Umbilical cord (tissue), 2 donors: Measurements from ENCODE around the gene TRAF5. TPM values are rescaled to one million over a fixed set of nuclear protein-coding genes. Genes with fewer than 3 reads are reported as not detected.
A peak's percentile ranks its signal among the peaks of the same experiment; 100 is the strongest.
"Not testable (repeated sequence)": the region's sequence is repeated elsewhere in the genome, so short reads cannot be mapped to it uniquely, and the experiment has no call there.

Experiments
- DNase-seq: peaks from one replicate; pipeline ENCODE4 v3.0.0-alpha.2; 2015; ENCODE audit warnings: low spot score
- total RNA-seq: library from RNA; depleted of rRNA; stranded (reverse); fragments of >200 nt; gene quantifications from one replicate; pipeline ENCODE4 v1.2.3, GENCODE V29; 2014; ENCODE audit warnings: low replicate concordance; ENCODE audit not compliant: insufficient read depth

The TRAF5 gene
- total RNA-seq, 1 donor from 2014 or later, result 65.0 TPM

- no peak for DNase-seq
Measured at GRCh38 chr1:211347077-211347844, 20.6 kb downstream of the TRAF5 start.

GRCh38 chr1:211348547-211348946 lies 21.9 kb downstream of the TRAF5 start:
- DNase-seq, result no peak

GRCh38 chr1:211349741-211350140 lies 23.1 kb downstream of the TRAF5 start:
- no peak for DNase-seq

GRCh38 chr1:211352055-211352454 lies 25.4 kb downstream of the TRAF5 start:
- not testable (repeated sequence) for DNase-seq

GRCh38 chr1:211352465-211352864 lies 25.8 kb downstream of the TRAF5 start:
- DNase-seq, result no peak

GRCh38 chr1:211352985-211353515 lies 26.4 kb downstream of the TRAF5 start:
- no peak for DNase-seq

- DNase-seq, result no peak
Measured at GRCh38 chr1:211353562-211354212, 27.1 kb downstream of the TRAF5 start.

- no peak for DNase-seq
Measured at GRCh38 chr1:211355873-211356272, 29.2 kb downstream of the TRAF5 start.

GRCh38 chr1:211356723-211357407 lies 30.2 kb downstream of the TRAF5 start:
- no peak for DNase-seq

- DNase-seq, result no peak
Measured at GRCh38 chr1:211358685-211359084, 32.1 kb downstream of the TRAF5 start.

- no peak for DNase-seq
Measured at GRCh38 chr1:211359876-211360275, 33.2 kb downstream of the TRAF5 start.

- DNase-seq, result no peak
Measured at GRCh38 chr1:211361202-211361601, 34.6 kb downstream of the TRAF5 start.

- DNase-seq, result no peak
Measured at GRCh38 chr1:211369640-211370039, 43.0 kb downstream of the TRAF5 start.

- DNase-seq, result no peak
Measured at GRCh38 chr1:211370669-211371068, 44.0 kb downstream of the TRAF5 start.

GRCh38 chr1:211371406-211372105 lies 44.9 kb downstream of the TRAF5 start:
- no peak for DNase-seq

- DNase-seq, result no peak
Measured at GRCh38 chr1:211372463-211372862, 45.8 kb downstream of the TRAF5 start.

GRCh38 chr1:211375146-211375818 lies 48.6 kb downstream of the TRAF5 start:
- DNase-seq, result no peak

- no peak for DNase-seq
Measured at GRCh38 chr1:211375949-211376348, 49.3 kb downstream of the TRAF5 start.

- DNase-seq, result peak; percentile 3
Measured at GRCh38 chr1:211376807-211377470, 50.3 kb downstream of the TRAF5 start.
